HG03135 (cell line): ENCODE results near the gene LPP.

Source experiments
- ATAC-seq: cut with Tn5 transposase; IDR thresholded peaks from one replicate; pipeline ENCODE4 v1.9.1; 2021; ENCODE audit warnings: mild to moderate bottlenecking, moderate library complexity; ENCODE audit not compliant: unreplicated experiment

LPP gene

GRCh38 chr3:188135271-188135670 lies 18.7 kb upstream of the LPP start:
- no peak for ATAC-seq

GRCh38 chr3:188137051-188137450 lies 16.9 kb upstream of the LPP start:
- ATAC-seq: no peak

DNA sequence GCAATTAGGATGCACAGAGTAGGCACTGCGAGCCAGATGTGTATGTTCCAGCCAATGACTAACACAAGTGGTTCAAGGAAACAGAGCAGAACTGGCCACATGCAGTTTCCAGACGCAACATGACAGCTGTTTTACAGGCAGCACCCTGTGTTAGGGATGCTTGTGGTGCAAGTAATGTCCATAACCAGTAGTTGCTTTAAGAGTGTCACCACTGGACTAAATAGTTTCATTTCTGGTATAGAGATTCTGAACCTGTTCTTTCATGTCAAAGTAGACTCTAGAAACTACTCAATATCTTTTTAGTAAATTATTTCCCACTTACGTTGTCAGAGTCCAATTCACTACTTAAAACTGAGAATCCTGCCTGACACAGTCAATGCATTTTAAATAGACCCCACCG lies 14.5 kb upstream of the LPP start:
- no peak for ATAC-seq

DNA sequence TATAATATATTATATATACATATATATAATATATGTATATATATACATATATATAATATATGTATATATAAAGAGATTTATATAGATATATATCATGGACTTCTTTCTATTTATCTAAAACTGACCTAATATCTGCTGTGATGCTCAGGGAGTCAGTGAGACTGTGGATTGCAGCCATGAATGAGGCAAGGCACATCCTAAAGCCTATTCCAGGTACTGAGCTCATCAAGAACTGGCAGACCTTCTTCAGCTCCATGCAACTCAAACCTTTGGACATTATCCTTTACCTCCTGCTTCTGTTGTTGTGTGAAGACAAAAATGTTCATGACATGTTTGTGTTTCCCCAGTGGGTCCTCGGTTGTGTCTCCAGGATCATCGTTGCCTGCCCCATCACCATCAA lies 7.7 kb upstream of the LPP start:
- ATAC-seq: no peak

- ATAC-seq: no peak
Observed at GRCh38 chr3:188147782-188148181, 6.2 kb upstream of the LPP start.

DNA sequence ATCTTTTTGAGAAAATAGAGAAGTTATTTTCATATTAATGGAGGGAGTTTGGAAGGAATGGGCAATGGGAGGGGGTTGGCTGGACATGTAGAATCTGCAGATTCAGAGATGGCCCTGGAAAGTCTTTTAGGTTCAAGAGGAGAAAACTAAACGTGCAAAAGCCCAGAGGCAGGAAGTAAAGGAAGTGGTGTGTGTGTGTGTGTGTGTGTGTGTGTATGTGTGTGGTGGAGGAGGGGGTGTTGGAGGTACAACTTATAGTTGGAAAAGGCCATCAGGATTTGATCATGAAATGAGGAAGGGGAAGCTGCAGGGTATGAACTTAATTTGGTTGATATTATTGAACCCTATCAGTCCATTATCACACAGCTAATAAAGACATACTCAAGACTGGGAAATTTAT lies 5.6 kb upstream of the LPP start:
- ATAC-seq: no peak

- no peak for ATAC-seq
Observed at GRCh38 chr3:188149587-188149986, 4.4 kb upstream of the LPP start.

- ATAC-seq: no peak
Observed at GRCh38 chr3:188150982-188151381, 3.0 kb upstream of the LPP start.

GRCh38 chr3:188151438-188151837 lies 2.5 kb upstream of the LPP start:
- ATAC-seq: no peak

GRCh38 chr3:188152660-188153436 lies 1.1 kb upstream of the LPP start:
- no peak for ATAC-seq

- ATAC-seq: no peak
Observed at GRCh38 chr3:188153437-188154013, 432 bp upstream of the LPP start.

DNA sequence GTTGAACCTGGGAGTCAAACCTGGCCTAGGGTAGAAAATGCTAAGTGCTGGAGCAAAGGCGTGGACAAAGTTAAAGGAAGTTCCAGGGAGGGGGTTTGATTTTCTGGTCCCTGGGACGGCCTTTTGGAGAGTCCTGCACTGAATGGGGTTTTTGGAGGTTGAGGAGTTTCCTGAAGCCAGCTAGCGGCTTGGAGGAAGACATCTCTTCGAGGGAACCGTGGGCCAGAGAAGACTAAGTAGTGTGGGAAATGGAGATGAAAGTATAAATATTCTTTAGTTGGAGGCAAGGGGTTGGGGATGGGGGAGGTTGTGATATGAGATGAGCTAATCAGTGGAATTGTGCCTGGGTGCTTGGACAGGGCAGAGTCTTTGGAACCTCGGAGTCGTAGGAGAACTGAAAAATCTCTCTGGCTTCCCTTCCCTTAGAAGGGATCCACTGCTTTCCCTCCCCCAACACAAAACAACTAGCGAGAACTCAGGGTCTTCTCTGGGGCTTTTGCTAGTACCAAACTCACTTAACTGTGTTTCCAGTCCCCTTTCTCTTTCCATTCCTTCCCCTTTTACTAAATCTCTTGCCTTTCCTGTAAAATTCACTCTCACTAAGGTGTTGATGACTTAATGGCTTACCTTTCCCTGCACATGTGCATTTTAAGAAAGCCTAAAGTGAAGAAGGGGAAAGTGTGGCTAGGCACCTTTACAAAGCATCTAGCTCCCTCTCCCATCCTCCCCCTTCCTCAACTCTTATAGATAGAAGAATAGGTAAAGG lies 1.0 kb downstream of the LPP start:
- no peak for ATAC-seq

GRCh38 chr3:188156056-188156455 lies 2.1 kb downstream of the LPP start:
- ATAC-seq: no peak

DNA sequence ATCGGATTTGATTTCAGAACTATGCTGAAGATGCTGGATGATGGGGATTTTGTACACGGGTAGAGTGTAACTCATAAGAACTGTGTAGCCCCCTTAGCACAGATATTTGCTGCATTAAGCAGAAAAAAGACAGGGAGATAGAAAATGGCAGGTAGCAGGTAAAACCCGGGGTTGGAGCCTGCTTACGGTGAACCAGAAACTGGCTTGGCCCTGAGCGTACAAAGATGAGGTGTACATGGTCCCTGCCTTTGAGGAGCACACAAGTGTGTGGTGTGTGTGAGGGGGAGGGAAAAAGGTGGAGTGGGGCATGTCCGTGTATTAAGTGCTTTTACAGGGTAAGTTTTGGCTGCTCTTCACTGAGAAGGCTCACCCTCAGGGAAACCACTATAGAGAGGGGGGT lies 3.5 kb downstream of the LPP start:
- ATAC-seq: no peak

GRCh38 chr3:188157971-188158370 lies 4.0 kb downstream of the LPP start:
- no peak for ATAC-seq

DNA sequence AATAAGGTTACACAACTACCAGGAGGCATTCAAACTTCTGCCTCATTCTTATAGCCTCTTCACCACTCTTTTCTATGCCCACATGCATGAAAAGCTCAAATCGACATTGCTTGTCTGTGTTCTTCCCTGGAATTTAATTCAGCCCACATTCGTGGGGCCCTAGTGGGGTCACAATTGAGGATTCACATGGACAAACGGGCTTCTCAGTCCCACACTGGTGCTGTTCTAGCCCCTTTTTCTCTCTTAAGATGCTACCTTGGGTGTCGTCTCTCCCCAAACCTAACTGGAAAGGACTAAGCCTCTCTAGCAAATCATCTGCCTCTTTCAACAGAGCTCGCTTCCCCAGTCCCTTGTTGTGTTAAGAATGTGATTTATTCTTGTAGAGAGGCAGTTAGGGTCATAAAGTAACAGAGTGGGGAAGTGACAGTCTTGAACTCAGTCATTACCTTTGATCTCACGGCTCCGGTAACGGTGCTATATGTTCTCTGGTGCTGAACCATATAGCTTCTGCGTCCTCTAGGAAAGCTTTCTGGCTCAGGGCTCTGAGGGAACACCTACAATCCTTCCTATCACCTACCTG lies 4.9 kb downstream of the LPP start:
- no peak for ATAC-seq

GRCh38 chr3:188160751-188161150 lies 6.8 kb downstream of the LPP start:
- no peak for ATAC-seq

DNA sequence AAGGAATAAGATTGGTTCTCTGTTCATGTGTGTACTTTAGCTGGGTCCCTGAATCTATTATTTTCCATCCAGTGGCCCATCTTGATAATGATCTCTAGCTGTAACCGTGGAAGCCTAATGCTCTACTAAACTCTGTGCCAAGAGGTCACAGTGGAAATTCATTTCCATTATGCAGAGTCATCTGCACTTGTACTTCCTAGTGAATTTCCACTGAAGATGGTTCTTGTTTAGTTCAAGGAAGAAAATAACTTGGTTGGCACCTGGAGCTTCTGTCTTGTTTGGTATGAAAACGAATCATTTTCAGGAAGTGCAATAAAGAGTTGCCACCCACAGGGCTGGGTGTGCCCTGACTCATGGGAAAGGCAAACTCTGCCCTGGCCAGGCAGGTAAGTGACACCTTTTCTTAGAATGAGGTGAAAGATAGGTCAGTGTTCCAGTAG lies 10.3 kb downstream of the LPP start:
- ATAC-seq: no peak

- ATAC-seq: no peak
Observed at GRCh38 chr3:188165596-188165995, 11.6 kb downstream of the LPP start.

GRCh38 chr3:188166441-188166840 lies 12.5 kb downstream of the LPP start:
- ATAC-seq: no peak

GRCh38 chr3:188168186-188168585 lies 14.2 kb downstream of the LPP start:
- ATAC-seq: no peak

DNA sequence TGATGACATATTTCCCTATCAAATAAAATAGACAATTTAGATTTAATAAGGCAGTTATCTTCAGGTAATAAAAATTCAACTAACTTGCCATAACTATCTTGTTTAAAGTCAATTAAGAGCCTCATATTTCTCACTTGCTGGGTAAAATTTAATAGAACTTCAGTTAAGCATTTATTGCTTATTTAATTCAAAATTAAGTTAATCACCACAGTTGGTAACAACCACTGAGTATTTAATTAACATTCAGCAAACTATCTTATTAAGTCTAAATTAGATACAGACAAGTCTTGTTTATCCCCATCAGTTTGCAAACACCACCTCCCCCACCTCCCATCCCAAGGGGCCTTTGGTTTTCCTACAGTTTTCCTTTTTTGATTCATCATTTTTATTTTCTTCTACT lies 14.7 kb downstream of the LPP start:
- no peak for ATAC-seq
